H1 (cell line): Measurements from ENCODE around the gene HNRNPH2. TPM values are rescaled to one million over a fixed set of nuclear protein-coding genes. Genes with fewer than 3 reads are reported as not detected.

ENCODE experiments used
- CHD7 ChIP-seq: fragments of 300-600 bp; sonication (generic); IDR thresholded peaks from 2 replicates; pipeline ENCODE4 v1.7.1; 2012; ENCODE audit warnings: low read length, moderate library complexity, mild to moderate bottlenecking, inconsistent platforms; ENCODE audit not compliant: insufficient replicate concordance
- JUND ChIP-seq: IDR thresholded peaks from 2 replicates; pipeline ENCODE4 v1.6.1; 2011; ENCODE audit warnings: mild to moderate bottlenecking, improper control_type of control experiment, low read length
- KDM5A ChIP-seq: fragments of 200-600 bp; IDR thresholded peaks from 2 replicates; pipeline ENCODE4 v1.7.1; 2012; ENCODE audit warnings: mild to moderate bottlenecking, low read length, inconsistent platforms, mixed read lengths
- NANOG ChIP-seq: IDR thresholded peaks from 2 replicates; pipeline ENCODE4 v1.6.1; 2011; ENCODE audit warnings: low read length, low read depth, mild to moderate bottlenecking, inconsistent platforms; ENCODE audit not compliant: insufficient read depth, poor library complexity, severe bottlenecking
- RXRA ChIP-seq: IDR thresholded peaks from 2 replicates; pipeline ENCODE4 v1.6.1; 2011; ENCODE audit warnings: low read depth, mild to moderate bottlenecking, low read length, moderate library complexity; ENCODE audit not compliant: insufficient read depth
- TBP ChIP-seq: IDR thresholded peaks from 2 replicates; pipeline ENCODE4 v1.6.1; 2011; ENCODE audit warnings: low read depth, low read length, improper control_type of control experiment
- TEAD4 ChIP-seq: IDR thresholded peaks from 2 replicates; pipeline ENCODE4 v1.6.1; 2012; ENCODE audit warnings: low read depth, low read length, inconsistent platforms, mixed read lengths
- USF2 ChIP-seq: IDR thresholded peaks from 2 replicates; pipeline ENCODE4 v1.6.1; 2011; ENCODE audit warnings: low read length, improper control_type of control experiment
- YY1 ChIP-seq: IDR thresholded peaks from 2 replicates; pipeline ENCODE4 v1.6.1; 2011; ENCODE audit warnings: low read depth, mild to moderate bottlenecking, low read length
- polyA plus RNA-seq, 7 experiments: library from polyadenylated mRNA; depleted of rRNA in 3 of 7; stranded (reverse) in 5 of 7; unstranded in 2 of 7; fragments of >200 nt in 5 of 7; fragments of 200-250 nt in 2 of 7; gene quantifications; 1 replicate in 5 of 7; 2 replicates in 1 of 7; 4 replicates in 1 of 7; pipeline versions ENCODE4 v1.2.1 to v1.2.3, GENCODE V29; 2011 to 2013; ENCODE audit warnings: missing spikeins in 2 of 7, mixed read lengths in 2 of 7
- total RNA-seq: library from RNA; stranded (reverse); fragmentation: NEBNext Ultra II Directional; extraction: Animal tissue kit (Norgen Biotek cat#: 25700); gene quantifications from 2 replicates; pipeline ENCODE4 v1.2.1, GENCODE V29; 2021

The HNRNPH2 gene
- total and polyA plus RNA-seq, 2 of the 8 experiments (the other 6 are each of a cell fraction or from before 2014, with no cell fraction given): 27.7 to 66.7 TPM

GRCh38 chrX:101390664-101391525, 17.1 kb upstream of the HNRNPH2 start, which contains the start of gene RPL36A (continued):
- TF ChIP-seq YY1: 0 out of 2 replicates have a peak, but pooled peaks have one; percentile 28
- TF ChIP-seq USF2: no peak
- TF ChIP-seq TEAD4: no peak
- TF ChIP-seq TBP: peak; percentile 97
- no peak for TF ChIP-seq KDM5A
- no peak for TF ChIP-seq NANOG
- TF ChIP-seq JUND: no peak
- no peak for TF ChIP-seq CHD7
- TF ChIP-seq RXRA: no peak
